ENCODE data around the gene HPS4. TPM values are rescaled to one million over a fixed set of nuclear protein-coding genes. Genes with fewer than 3 reads are reported as not detected.

HPS4 gene
- total RNA-seq, 1 donor from 2014 or later = 25.2 TPM

DNA sequence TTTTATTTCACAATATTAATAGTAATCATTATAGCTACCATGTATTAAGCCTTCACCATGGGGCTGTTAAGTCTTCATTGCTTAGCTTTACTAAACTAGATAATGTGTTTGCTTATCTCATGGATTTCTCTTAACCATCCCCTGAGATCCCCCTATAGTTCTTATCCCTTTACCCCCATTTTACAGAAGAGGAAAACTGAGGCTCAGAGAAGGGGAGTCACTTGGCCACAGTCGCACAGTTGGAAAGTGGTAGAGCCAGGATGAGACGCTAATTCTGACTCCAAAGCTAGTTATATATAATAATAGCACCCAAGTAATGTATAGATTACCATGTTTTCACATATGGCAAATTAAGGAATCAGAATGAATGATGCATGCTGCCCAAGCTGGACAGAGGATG is 38.4 kb upstream of the HPS4 start:
- Histone ChIP-seq H3K36me3 (ENCODE audit: insufficient read depth, low read length) (peaks cover 6% of the 10 kb centered on the region), H3K79me2 (ENCODE audit: insufficient read depth, low read length) (no peaks in the 10 kb centered on the region), H3K27me3 (ENCODE audit: insufficient read depth, low read length) (no peaks in the 10 kb centered on the region), H2AFZ (ENCODE audit: low read depth, low read length) (no peak overlapping the region), H3K4me1 (ENCODE audit: insufficient read depth, low read length) (no peaks in the 10 kb centered on the region), H3K4me2 (ENCODE audit: low read length) (no peak overlapping the region), H3K9ac (ENCODE audit: low read length) (no peak overlapping the region), H3K27ac (ENCODE audit: low read depth, low read length) (no peak overlapping the region), H3K9me3 (ENCODE audit: insufficient read depth, low read depth, low read length) (no peaks in the 10 kb centered on the region), H3K4me3 (ENCODE audit: insufficient read depth, low read depth, low read length) (no peak overlapping the region), H4K20me1 (ENCODE audit: insufficient read depth, low read length) (no peaks in the 10 kb centered on the region)
- H3K27ac Mint-ChIP-seq (ENCODE audit: unreplicated experiment) = no peak overlapping the region
- H3K4me1 Mint-ChIP-seq (ENCODE audit: low read depth, unreplicated experiment) = no peaks in the 10 kb centered on the region
- FAIRE-seq (no peak), DNase-seq (ENCODE audit: low read depth) (no peak)
- H3K36me3 Mint-ChIP-seq (ENCODE audit: low read depth, unreplicated experiment) = peaks cover 14% of the 10 kb centered on the region
- H3K9me3 Mint-ChIP-seq (ENCODE audit: unreplicated experiment) = no peaks in the 10 kb centered on the region
- H3K27me3 Mint-ChIP-seq (ENCODE audit: low read depth, unreplicated experiment) = no peaks in the 10 kb centered on the region
- H3K4me3 Mint-ChIP-seq (ENCODE audit: unreplicated experiment) = no peak overlapping the region
- no peak for TF ChIP-seq CTCF (IDR thresholded peaks at IDR 0.05; ENCODE audit: insufficient read depth, low read depth, low read length)
- no peak for TF ChIP-seq EZH2 (IDR thresholded peaks at IDR 0.05; ENCODE audit: insufficient read depth, low read length)

GRCh38 chr22:26517429-26517828 is 33.8 kb upstream of the HPS4 start:
- Histone ChIP-seq H3K9ac (ENCODE audit: low read length) (no peak overlapping the region), H4K20me1 (ENCODE audit: insufficient read depth, low read length) (no peaks in the 10 kb centered on the region), H3K4me2 (ENCODE audit: low read length) (no peak overlapping the region), H3K9me3 (ENCODE audit: insufficient read depth, low read depth, low read length) (no peaks in the 10 kb centered on the region), H3K4me1 (ENCODE audit: insufficient read depth, low read length) (peaks cover 10% of the 10 kb centered on the region), H3K27me3 (ENCODE audit: insufficient read depth, low read length) (no peaks in the 10 kb centered on the region), H3K36me3 (ENCODE audit: insufficient read depth, low read length) (no peaks in the 10 kb centered on the region), H3K4me3 (ENCODE audit: insufficient read depth, low read depth, low read length) (no peak overlapping the region), H3K79me2 (ENCODE audit: insufficient read depth, low read length) (peaks cover 15% of the 10 kb centered on the region), H3K27ac (ENCODE audit: low read depth, low read length) (no peak overlapping the region), H2AFZ (ENCODE audit: low read depth, low read length) (no peak overlapping the region)
- Mint-ChIP-seq H3K27ac (ENCODE audit: unreplicated experiment) (no peak overlapping the region), H3K27me3 (ENCODE audit: low read depth, unreplicated experiment) (no peaks in the 10 kb centered on the region), H3K4me3 (ENCODE audit: unreplicated experiment) (no peak overlapping the region), H3K9me3 (ENCODE audit: unreplicated experiment) (no peaks in the 10 kb centered on the region), H3K4me1 (ENCODE audit: low read depth, unreplicated experiment) (peaks cover 11% of the 10 kb centered on the region), H3K36me3 (ENCODE audit: low read depth, unreplicated experiment) (peaks cover 4% of the 10 kb centered on the region)
- TF ChIP-seq EZH2 (IDR thresholded peaks at IDR 0.05; ENCODE audit: insufficient read depth, low read length) = no peak
- TF ChIP-seq CTCF (IDR thresholded peaks at IDR 0.05; ENCODE audit: insufficient read depth, low read depth, low read length) = no peak
- FAIRE-seq (no peak), DNase-seq (ENCODE audit: low read depth) (no peak)

DNA sequence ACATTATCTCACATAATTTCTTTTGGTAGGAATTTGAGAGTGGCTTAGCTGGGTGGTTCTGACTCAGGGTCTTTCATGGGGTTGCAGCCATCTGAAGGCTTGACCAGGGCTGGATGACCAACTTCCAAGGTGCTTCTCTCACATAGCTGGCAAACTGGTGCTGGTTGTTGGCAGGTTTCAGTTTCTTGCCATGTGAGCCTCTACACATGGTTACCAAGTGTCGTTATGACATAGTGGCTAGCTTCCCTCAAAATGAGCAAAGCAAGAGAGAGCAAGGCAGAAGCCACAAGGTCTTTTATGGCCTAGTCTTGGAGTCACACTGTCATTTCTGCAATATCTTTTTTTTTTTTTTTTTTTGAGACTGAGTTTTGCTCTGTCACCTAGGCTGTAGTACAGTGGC is 32.9 kb upstream of the HPS4 start:
- H4K20me1 ChIP-seq (ENCODE audit: insufficient read depth, low read length) = no peaks in the 10 kb centered on the region

More for the DNA sequence above, 32.9 kb upstream of the HPS4 start:
- Mint-ChIP-seq H3K27me3 (ENCODE audit: low read depth, unreplicated experiment) (no peaks in the 10 kb centered on the region), H3K36me3 (ENCODE audit: low read depth, unreplicated experiment) (peaks cover 2% of the 10 kb centered on the region), H3K4me3 (ENCODE audit: unreplicated experiment) (no peak overlapping the region), H3K27ac (ENCODE audit: unreplicated experiment) (no peak overlapping the region), H3K9me3 (ENCODE audit: unreplicated experiment) (no peaks in the 10 kb centered on the region), H3K4me1 (ENCODE audit: low read depth, unreplicated experiment) (peaks cover 13% of the 10 kb centered on the region)
- FAIRE-seq (no peak), DNase-seq (ENCODE audit: low read depth) (no peak)
- peaks cover 12% of the 10 kb centered on the region for H3K4me1 ChIP-seq (ENCODE audit: insufficient read depth, low read length)
- H3K9ac ChIP-seq (ENCODE audit: low read length) = no peak overlapping the region
- no peak for TF ChIP-seq EZH2 (IDR thresholded peaks at IDR 0.05; ENCODE audit: insufficient read depth, low read length)
- no peak for TF ChIP-seq CTCF (IDR thresholded peaks at IDR 0.05; ENCODE audit: insufficient read depth, low read depth, low read length)
- H3K9me3 ChIP-seq (ENCODE audit: insufficient read depth, low read depth, low read length) = no peaks in the 10 kb centered on the region
- H3K27ac ChIP-seq (ENCODE audit: low read depth, low read length) = no peak overlapping the region
- H3K4me3 ChIP-seq (ENCODE audit: insufficient read depth, low read depth, low read length) = no peak overlapping the region
- H3K36me3 ChIP-seq (ENCODE audit: insufficient read depth, low read length) = no peaks in the 10 kb centered on the region
- no peaks in the 10 kb centered on the region for H3K27me3 ChIP-seq (ENCODE audit: insufficient read depth, low read length)
- H3K4me2 ChIP-seq (ENCODE audit: low read length) = no peak overlapping the region
- peaks cover 24% of the 10 kb centered on the region for H3K79me2 ChIP-seq (ENCODE audit: insufficient read depth, low read length)
- H2AFZ ChIP-seq (ENCODE audit: low read depth, low read length) = no peak overlapping the region
